Measurements from ENCODE around the gene UNC13B. TPM values are rescaled to one million over a fixed set of nuclear protein-coding genes. Genes with fewer than 3 reads are reported as not detected.

Gene UNC13B
- total RNA-seq, 1 experiment from 2014 or later = 17.6 TPM

GRCh38 chr9:35211854-35212253 is 50.0 kb downstream of the UNC13B start (continued):
- no peak for TF ChIP-seq REST (IDR thresholded peaks at IDR 0.05; ENCODE audit: low read depth)
- no peak for TF ChIP-seq YY1 (IDR thresholded peaks at IDR 0.05; ENCODE audit: extremely low read depth, insufficient replicate concordance, low read depth, low read length)
- TF ChIP-seq FOSL1 (IDR thresholded peaks at IDR 0.05; ENCODE audit: low read depth) = no peak

- Histone ChIP-seq H3K9ac (ENCODE audit: low read length) (no peak overlapping the region), H3K27me3 (ENCODE audit: insufficient read depth, low read length) (no peaks in the 10 kb centered on the region), H2AFZ (ENCODE audit: low read depth, low read length, poor library complexity, severe bottlenecking) (no peak overlapping the region), H3K9me3 (ENCODE audit: control insufficient read depth in 1 of 2, insufficient read depth in 1 of 2, low read depth in 1 of 2, low read length in 2 of 2) (no peaks in the 10 kb centered on the region; a peak in 1 of 4 replicates), H3K4me2 (ENCODE audit: low read length) (no peak overlapping the region), H4K20me1 (ENCODE audit: insufficient read depth) (no peaks in the 10 kb centered on the region), H3K9me2 (ENCODE audit: insufficient read depth) (no peaks in the 10 kb centered on the region), H3K79me2 (ENCODE audit: insufficient read depth, low read length) (no peaks in the 10 kb centered on the region), H3K36me3 (ENCODE audit: control insufficient read depth in 1 of 2, insufficient read depth in 2 of 2, low read length in 2 of 2) (no peaks in the 10 kb centered on the region), H3K4me3 (replicated peaks in 1 of 2; ENCODE audit: low read depth in 1 of 2, low read length in 2 of 2) (no peak overlapping the region), H3K4me1 (ENCODE audit: control insufficient read depth in 1 of 2, insufficient read depth in 2 of 2, low read length in 2 of 2) (no peaks in the 10 kb centered on the region), H3K27ac (ENCODE audit: low read depth, low read length) (no peak overlapping the region)
- DNase-seq (ENCODE audit: low read depth, low spot score) (no peak), ATAC-seq (no peak)
- RAD21 ChIA-PET (ENCODE audit: low non-redundant PET in 1 of 2, low total read pairs in 2 of 2, uncharacterized antibody in 2 of 2, unreplicated experiment in 2 of 2) = no interaction called here
- CTCF ChIA-PET = no interaction called here
- POLR2A ChIA-PET = no interaction called here
- intact Hi-C loops (cut with micrococcal nuclease) = no loop called here
- BruUV-seq (replicated peaks) = no TSS peak
- TF ChIP-seq MAX (IDR thresholded peaks at IDR 0.05) = no peak
- TF ChIP-seq EZH2phosphoT487 (IDR thresholded peaks at IDR 0.05; ENCODE audit: borderline replicate concordance) = no peak
- no peak for TF ChIP-seq ZFX (IDR thresholded peaks at IDR 0.05)
- TF ChIP-seq POLR2A (IDR thresholded peaks at IDR 0.05; ENCODE audit: borderline replicate concordance, extremely low read depth, insufficient read depth, insufficient read length) = no peak
- TF ChIP-seq CBX3 (IDR thresholded peaks at IDR 0.05; ENCODE audit: low read depth) = no peak
- TF ChIP-seq REST (IDR thresholded peaks at IDR 0.05; ENCODE audit: low read depth) = no peak
- TF ChIP-seq RAD21 (IDR thresholded peaks at IDR 0.05; ENCODE audit: low read depth) = no peak
- no peak for TF ChIP-seq ZBTB33 (IDR thresholded peaks at IDR 0.05; ENCODE audit: extremely low read depth, insufficient replicate concordance, low read length)
- TF ChIP-seq ZNF274 (IDR thresholded peaks at IDR 0.05; ENCODE audit: low read depth, low read length) = no peak
- TF ChIP-seq ATF3 (IDR thresholded peaks at IDR 0.05) = no peak
- no peak for TF ChIP-seq EZH2 (IDR thresholded peaks at IDR 0.05)
These were observed 59.0 kb downstream of the UNC13B start for GRCh38 chr9:35220659-35221338.
